ENCODE data around the gene DLGAP1. TPM values are rescaled to one million over a fixed set of nuclear protein-coding genes. Genes with fewer than 3 reads are reported as not detected.

Gene DLGAP1
- total and polyA plus RNA-seq, 2 of the 8 experiments (the other 6 are each of a cell fraction or from before 2014, with no cell fraction given), result 11.8 to 16.9 TPM

- peak overlapping the region; percentile 16; the same call in 1 of the 2 replicates for H2AK5ac ChIP-seq (ENCODE audit: low read depth, low read length)
- ChIA-PET POLR2A (ENCODE audit: partially characterized antibody) (no interaction called here), CTCF (ENCODE audit: partially characterized antibody) (interaction anchor here (0.6 to 2.1 kb wide), 6 partner anchors 8 to 335 kb away, joined by 3 to 12 read pairs (median 3); no protein-coding TSS in a partner anchor)
- TF ChIP-seq SIN3A (conservative IDR thresholded peaks at IDR 0.05 in 1 of 2, IDR thresholded peaks at IDR 0.05 in 1 of 2; ENCODE audit: low read depth in 1 of 2, low read length in 2 of 2), result no peak
Measured at GRCh38 chr18:3631887-3632286, 823.2 kb downstream of the DLGAP1 start.

More at GRCh38 chr18:3631887-3632286, 823.2 kb downstream of the DLGAP1 start:
- H3K9ac ChIP-seq (replicated peaks in 1 of 4; ENCODE audit: extremely low read depth in 1 of 4, low read depth in 3 of 4, low read length in 3 of 4), result no peak overlapping the region
- H3K4me1 ChIP-seq (replicated peaks in 1 of 4; ENCODE audit: control insufficient read depth in 3 of 4, insufficient read depth in 4 of 4, low read length in 3 of 4), result no peaks in the 10 kb centered on the region
- WGBS, 2 experiments (ENCODE audit: extremely low coverage in 1 of 2, insufficient coverage in 1 of 2, insufficient read length in 1 of 2, insufficient replicate concordance in 2 of 2, low coverage in 1 of 2, low lambda C conversion rate in 2 of 2, missing lambda C conversion rate in 1 of 2), result 96% methylated on average over 5 of the region's 5 CpGs; no CpG with 5 or more reads in 1 of the 2 experiments
- no peaks in the 10 kb centered on the region for H4K20me1 ChIP-seq (replicated peaks in 1 of 2; ENCODE audit: control insufficient read depth in 1 of 2, insufficient read depth in 2 of 2, low read length in 2 of 2)
- no peaks in the 10 kb centered on the region for H3K79me2 ChIP-seq (ENCODE audit: control insufficient read depth in 1 of 2, insufficient read depth in 2 of 2, low read length in 2 of 2)
- H3K4me3 ChIP-seq (ENCODE audit: extremely low read depth in 1 of 4, insufficient read depth in 2 of 4, low read depth in 3 of 4, low read length in 4 of 4), result no peak overlapping the region
- no peak overlapping the region for H3K4me2 ChIP-seq (ENCODE audit: insufficient read depth in 1 of 2, low read depth in 2 of 2, low read length in 2 of 2)
- H3K9me3 ChIP-seq (ENCODE audit: insufficient read depth in 2 of 2, low read depth in 1 of 2, low read length in 1 of 2), result no peaks in the 10 kb centered on the region
- H2BK12ac ChIP-seq (ENCODE audit: low read depth, low read length), result no peak overlapping the region
- DNase-seq (ENCODE audit: low read depth in 1 of 2, low spot score in 2 of 2) (no peak), FAIRE-seq (no peak)
- no peak overlapping the region for H2BK5ac ChIP-seq (ENCODE audit: low read depth, low read length)
- H3K23me2 ChIP-seq (ENCODE audit: low read depth, low read length), result no peaks in the 10 kb centered on the region
- no peaks in the 10 kb centered on the region for H3K27me3 ChIP-seq (replicated peaks in 1 of 4; ENCODE audit: control insufficient read depth in 3 of 4, extremely low read depth in 1 of 4, insufficient read depth in 3 of 4, low read length in 3 of 4)
- no peak overlapping the region for H4K8ac ChIP-seq (ENCODE audit: extremely low read depth, insufficient read depth, low read length)
- H3K27ac ChIP-seq (ENCODE audit: low read depth, low read length), result no peak overlapping the region
- H3K56ac ChIP-seq (replicated peaks; ENCODE audit: insufficient read length, low read depth, low read length), result no peak overlapping the region
- H3K18ac ChIP-seq (ENCODE audit: extremely low read depth, low read length), result no peak overlapping the region
- no peak overlapping the region for H4K91ac ChIP-seq (replicated peaks; ENCODE audit: insufficient read length, low read length)
- H3K4ac ChIP-seq (replicated peaks; ENCODE audit: insufficient read length, low read depth, low read length), result no peak overlapping the region
- H4K5ac ChIP-seq (ENCODE audit: insufficient read length, low read depth, low read length), result no peak overlapping the region
- no peak overlapping the region for H2BK20ac ChIP-seq (ENCODE audit: low read length)
- H2BK120ac ChIP-seq (replicated peaks; ENCODE audit: low read depth, low read length), result no peak overlapping the region
- H3K14ac ChIP-seq (ENCODE audit: insufficient read length), result no peak overlapping the region
- H3K23ac ChIP-seq (ENCODE audit: insufficient read length), result no peak overlapping the region
- no peaks in the 10 kb centered on the region for H3K79me1 ChIP-seq (ENCODE audit: low read depth, low read length)
- no peak overlapping the region for H2AFZ ChIP-seq (ENCODE audit: low read length)
- H2BK15ac ChIP-seq (ENCODE audit: low read length), result no peak overlapping the region
- no peaks in the 10 kb centered on the region for H3K36me3 ChIP-seq (ENCODE audit: control insufficient read depth in 2 of 4, insufficient read depth in 4 of 4, low read length in 3 of 4)
